Cardiac fibroblast (primary cell): Measurements from ENCODE around the gene RPS6KA5.
A peak's percentile ranks its signal among the peaks of the same experiment; 100 is the strongest.

ENCODE experiments used
- DNase-seq, 2 donors: peaks; one replicate each; pipeline versions ENCODE4 v3.0.0 to v3.0.0-alpha.2; 2010; ENCODE audit warnings: low read depth in 2 of 2
- H3K4me3 ChIP-seq, 2 donors: replicated peaks in 1 of 2; 1 replicate in 1 of 2; 2 replicates in 1 of 2; pipeline ENCODE4 v1.5.1; 2011; ENCODE audit warnings: low read depth in 2 of 2, low read length in 2 of 2, mild to moderate bottlenecking in 2 of 2, moderate library complexity in 1 of 2
- TF ChIP-seq, protein P1 (sequence below): IDR thresholded peaks from one replicate; pipeline ENCODE4 v1.5.1; 2011; ENCODE audit warnings: low read depth, mild to moderate bottlenecking, low read length, inconsistent platforms

The RPS6KA5 gene

DNA sequence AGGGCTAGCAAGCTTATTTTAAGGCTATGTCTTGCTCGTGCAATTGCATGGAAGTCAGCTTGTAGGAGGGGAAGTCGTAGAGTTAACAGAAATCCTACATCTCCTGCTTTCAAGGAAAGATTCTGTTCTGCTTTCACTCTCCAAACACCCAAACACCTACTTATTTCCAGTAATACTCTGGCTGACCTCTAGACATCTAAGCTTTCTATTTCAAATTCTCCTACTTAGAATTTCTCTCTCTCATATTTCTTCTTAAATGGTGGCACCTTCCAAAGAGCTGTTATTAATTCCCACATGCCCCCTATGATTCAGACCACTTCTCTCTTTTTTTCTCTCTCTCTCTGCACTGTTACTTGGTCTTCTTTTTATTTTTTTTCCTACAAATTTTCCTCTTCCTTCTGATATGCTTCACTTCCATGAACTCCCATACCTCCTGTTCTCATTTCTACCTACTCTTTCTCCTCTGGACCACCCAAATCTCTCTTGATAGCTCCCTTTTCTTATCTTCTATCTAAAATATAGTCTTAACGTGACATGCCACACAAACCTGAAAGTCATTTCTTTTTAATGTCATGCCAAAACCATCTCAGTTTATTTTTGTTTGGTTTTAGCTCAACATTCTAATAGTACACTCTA lies 90.8 kb downstream of the RPS6KA5 start:
- DNase-seq, result peak in 1 of 2 donors; percentile 48
- TF ChIP-seq, protein P1, sequence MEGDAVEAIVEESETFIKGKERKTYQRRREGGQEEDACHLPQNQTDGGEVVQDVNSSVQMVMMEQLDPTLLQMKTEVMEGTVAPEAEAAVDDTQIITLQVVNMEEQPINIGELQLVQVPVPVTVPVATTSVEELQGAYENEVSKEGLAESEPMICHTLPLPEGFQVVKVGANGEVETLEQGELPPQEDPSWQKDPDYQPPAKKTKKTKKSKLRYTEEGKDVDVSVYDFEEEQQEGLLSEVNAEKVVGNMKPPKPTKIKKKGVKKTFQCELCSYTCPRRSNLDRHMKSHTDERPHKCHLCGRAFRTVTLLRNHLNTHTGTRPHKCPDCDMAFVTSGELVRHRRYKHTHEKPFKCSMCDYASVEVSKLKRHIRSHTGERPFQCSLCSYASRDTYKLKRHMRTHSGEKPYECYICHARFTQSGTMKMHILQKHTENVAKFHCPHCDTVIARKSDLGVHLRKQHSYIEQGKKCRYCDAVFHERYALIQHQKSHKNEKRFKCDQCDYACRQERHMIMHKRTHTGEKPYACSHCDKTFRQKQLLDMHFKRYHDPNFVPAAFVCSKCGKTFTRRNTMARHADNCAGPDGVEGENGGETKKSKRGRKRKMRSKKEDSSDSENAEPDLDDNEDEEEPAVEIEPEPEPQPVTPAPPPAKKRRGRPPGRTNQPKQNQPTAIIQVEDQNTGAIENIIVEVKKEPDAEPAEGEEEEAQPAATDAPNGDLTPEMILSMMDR, result no peak
- H3K4me3 ChIP-seq, result no peak overlapping the region

DNA sequence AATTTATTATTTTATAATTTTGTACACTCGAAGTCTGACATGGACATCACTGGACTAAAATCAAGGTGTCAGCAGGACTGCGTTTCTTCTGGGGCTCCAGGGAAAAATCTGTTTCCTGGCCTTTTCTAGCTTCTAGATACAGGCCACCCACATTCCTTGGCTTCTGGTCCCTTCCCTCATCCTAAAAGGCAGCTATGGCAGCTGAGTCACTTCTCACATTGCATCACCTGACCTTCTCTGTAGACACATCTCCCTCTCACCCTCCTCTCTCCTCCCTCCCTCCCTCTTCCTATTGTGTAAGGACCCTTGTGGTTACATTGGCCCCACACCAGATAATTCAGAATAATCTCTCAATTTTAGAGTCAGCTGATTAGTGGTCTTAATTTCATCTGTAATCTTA lies 92.4 kb downstream of the RPS6KA5 start:
- TF ChIP-seq, protein P1, result no peak
- peak; percentile 46 to 57 for DNase-seq
- H3K4me3 ChIP-seq, result no peak overlapping the region

DNA sequence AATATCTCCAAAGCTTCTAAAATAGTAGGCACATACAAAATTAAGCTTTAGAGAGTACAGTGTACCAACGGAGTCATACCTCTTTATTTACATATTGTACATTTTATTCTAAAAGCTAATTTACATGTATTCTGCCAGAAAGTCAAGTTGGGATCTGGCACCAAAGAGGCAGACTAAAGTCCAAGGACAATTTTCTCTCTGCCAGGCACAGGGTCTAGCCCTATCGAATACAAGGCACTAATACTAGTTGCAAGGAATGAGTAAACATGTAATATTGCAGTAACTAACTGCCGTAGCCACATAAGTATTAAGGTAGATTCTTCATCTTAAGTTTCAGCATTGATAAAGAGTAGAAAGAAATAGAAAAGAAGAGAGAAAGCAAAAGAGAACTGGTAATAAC lies 93.9 kb downstream of the RPS6KA5 start:
- DNase-seq, result no peak
- TF ChIP-seq, protein P1, result no peak
- H3K4me3 ChIP-seq, result no peak overlapping the region

DNA sequence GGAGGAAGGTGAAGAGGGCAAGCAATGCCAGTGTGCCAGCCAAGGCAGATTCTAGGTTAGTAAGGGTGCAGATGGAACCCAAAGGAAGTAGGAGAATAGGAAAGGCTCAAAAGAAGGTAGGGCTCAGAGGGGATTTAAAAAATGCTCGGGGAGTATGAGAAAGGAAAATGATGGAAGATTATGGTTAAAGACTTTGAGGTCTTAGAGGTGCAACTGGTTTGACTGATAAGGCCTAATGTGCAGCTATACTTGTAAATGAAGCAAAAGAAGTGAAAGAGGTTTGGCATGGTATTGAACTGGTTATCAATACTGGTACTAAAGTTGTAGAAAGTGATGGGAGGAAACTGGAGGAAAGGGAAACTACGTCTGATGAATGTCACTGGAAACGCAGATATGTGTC lies 94.7 kb downstream of the RPS6KA5 start:
- TF ChIP-seq, protein P1, result no peak
- no peak for DNase-seq
- no peak overlapping the region for H3K4me3 ChIP-seq

DNA sequence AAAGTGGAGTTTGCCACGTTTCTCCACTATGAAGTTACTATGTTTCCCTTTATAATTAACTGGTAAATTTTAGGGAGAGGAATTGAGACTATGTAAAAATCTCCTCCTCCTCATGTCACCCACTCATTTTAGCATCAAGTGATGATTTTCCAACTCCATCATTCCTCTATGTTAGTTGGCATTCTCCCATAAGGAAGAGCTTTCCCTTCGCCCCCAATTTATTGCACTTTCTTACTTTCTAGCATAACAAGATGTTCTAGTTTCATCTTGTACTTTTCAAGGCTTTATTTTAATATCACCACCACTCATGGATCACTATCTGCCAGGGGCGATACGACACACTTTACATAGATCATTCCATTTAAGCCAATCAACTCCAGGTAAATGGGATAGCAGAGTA lies 97.1 kb downstream of the RPS6KA5 start:
- H3K4me3 ChIP-seq, result no peak overlapping the region
- TF ChIP-seq, protein P1, result no peak
- DNase-seq, result no peak

DNA sequence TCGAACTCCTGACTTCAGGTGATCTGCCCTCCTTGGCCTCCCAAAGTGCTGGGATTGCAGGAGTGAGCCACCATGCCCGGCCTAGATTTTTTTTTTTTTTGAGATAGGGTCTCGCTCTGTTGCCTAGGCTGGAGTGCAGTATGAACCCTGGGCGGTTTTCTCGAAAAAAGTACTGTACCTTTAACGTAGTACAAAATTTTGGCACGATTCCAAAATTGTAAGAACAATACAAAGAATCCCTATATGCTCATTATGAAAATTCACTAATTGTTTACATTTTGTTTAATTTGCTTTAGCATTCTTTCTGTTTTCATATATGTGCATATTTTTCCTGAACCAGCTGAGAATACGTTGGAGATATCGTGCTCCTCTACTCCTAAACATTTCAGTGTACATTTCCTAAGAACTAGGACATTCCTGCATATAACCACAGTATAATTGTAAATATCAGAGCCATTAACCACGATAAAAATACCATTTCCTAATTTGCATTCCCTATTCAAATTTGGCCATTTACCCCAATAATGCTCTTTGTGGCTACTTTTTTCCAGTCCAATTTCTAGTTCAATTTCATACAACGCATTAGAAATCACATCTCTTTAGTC lies 97.8 kb downstream of the RPS6KA5 start:
- DNase-seq, result no peak
- TF ChIP-seq, protein P1, result no peak
- no peak overlapping the region for H3K4me3 ChIP-seq
